Left ventricle myocardium superior (tissue), 1 donor: ENCODE measurements around the gene CAMK4. TPM values are rescaled to one million over a fixed set of nuclear protein-coding genes. Genes with fewer than 3 reads are reported as not detected.

ENCODE experiments used
- ATAC-seq: fragments of 200-7000 bp; cut with Tn5 transposase; one replicate; pipeline ENCODE4 v1.9.1; 2020; ENCODE audit warnings: mild to moderate bottlenecking, moderate library complexity
- DNase-seq: peaks from one replicate; pipeline ENCODE4 v3.0.0-alpha.2; 2020
- intact Hi-C: fragments of 100-400 bp; cut with micrococcal nuclease; formaldehyde crosslinking; loops from one replicate; pipeline ENCODE4 v1.11.0; 2022
- total RNA-seq: library from RNA; stranded (reverse); fragmentation: NEBNext Ultra II Directional; extraction: Animal tissue kit (Norgen Biotek cat#: 25700); gene quantifications from one replicate; pipeline ENCODE4 v1.2.1, GENCODE V29; 2021
- donor health status: DM: no; HTN: yes; CAD: no; lungs with severe emphysema.

The CAMK4 gene
- total RNA-seq, 1 donor from 2014 or later: 0.10 TPM

- DNase-seq (no peak), ATAC-seq (no peak)
- intact Hi-C loops: no loop called here
These were observed 280.9 kb downstream of the CAMK4 start for GRCh38 chr5:111505096-111505495.

DNA sequence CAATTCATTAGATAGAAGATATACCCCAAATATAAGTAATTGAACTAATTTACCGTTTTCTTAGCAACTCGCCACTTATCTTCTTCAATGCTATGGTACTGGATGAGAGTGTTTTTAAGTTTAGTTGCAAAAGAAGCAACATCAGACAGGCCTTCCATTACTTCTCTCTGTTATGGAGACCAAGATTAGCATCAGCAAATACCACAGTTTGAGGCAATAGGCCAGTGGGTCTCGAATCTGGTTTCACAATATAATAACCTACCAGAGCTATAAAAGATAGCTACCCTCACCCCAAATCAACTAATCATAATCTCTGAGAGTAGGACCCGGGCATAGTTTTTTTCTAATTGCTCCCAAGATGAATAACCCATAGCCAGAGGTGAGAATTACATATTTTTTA is 283.1 kb downstream of the CAMK4 start:
- intact Hi-C loops: no loop called here
- no peak for ATAC-seq

GRCh38 chr5:111509119-111509518 is 284.9 kb downstream of the CAMK4 start:
- DNase-seq: no peak
- intact Hi-C loops: no loop called here
- ATAC-seq: no peak

More for the DNA sequence above, 283.1 kb downstream of the CAMK4 start:
- no peak for DNase-seq

DNA sequence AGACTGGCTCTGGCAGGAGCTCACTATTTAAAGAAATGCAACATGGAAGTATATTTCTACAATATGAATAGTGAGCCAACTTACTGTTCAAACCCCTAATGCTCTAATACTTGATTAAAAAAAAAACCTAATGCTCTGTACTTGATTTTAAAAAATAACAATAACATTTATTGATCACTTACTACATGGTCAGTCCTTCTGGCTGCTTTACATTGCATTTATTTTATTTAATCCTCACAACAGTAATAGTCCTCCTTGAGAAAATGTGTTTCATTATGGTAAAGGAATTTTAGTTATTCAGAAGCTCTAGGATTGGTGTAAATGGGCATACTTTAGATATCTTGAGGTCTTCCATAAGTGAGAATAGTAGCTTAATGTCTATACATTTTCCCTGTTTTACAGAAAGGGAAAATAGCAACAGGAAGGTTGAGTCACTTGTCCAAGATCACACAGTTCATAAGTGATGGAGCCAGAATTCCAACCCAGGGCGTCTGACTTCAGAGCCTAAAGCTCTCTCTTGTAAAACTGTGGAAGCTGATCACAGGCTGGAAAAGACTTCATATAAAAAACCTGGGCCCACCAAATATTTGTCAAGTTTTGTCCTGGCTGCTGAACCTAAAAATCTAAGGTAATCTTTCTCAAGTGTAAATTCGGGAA is 287.1 kb downstream of the CAMK4 start:
- intact Hi-C loops: no loop called here
- no peak for ATAC-seq

DNA sequence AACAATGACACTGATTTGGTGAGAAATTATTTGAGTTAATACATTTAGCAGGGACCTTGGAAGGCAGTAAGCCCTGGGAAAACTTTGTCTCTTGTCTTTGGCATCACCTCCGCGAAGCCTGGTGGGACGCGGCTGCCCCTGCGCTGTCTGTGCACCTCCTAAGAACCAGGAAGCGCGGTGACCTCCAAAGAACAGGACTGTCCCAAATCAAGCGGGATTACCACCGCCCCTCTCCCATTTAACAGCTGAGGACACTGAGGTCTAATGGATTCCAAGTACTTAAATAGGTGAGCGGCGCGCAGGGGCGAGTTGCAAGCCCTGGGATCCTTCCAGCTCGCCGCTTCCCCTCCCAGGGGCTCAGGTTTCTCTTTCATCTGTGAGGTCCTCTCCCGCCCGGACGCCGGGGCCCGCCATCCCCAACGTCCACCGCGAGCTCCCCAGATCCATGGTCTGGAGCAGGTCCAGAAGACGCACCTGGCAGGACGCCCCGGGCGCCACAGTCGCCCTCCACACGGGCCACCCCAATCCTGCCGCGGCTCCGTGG is 287.7 kb downstream of the CAMK4 start:
- DNase-seq: no peak
- intact Hi-C loops: no loop called here
- ATAC-seq: peak; percentile 33

More for the DNA sequence above, 287.1 kb downstream of the CAMK4 start:
- DNase-seq: no peak

DNA sequence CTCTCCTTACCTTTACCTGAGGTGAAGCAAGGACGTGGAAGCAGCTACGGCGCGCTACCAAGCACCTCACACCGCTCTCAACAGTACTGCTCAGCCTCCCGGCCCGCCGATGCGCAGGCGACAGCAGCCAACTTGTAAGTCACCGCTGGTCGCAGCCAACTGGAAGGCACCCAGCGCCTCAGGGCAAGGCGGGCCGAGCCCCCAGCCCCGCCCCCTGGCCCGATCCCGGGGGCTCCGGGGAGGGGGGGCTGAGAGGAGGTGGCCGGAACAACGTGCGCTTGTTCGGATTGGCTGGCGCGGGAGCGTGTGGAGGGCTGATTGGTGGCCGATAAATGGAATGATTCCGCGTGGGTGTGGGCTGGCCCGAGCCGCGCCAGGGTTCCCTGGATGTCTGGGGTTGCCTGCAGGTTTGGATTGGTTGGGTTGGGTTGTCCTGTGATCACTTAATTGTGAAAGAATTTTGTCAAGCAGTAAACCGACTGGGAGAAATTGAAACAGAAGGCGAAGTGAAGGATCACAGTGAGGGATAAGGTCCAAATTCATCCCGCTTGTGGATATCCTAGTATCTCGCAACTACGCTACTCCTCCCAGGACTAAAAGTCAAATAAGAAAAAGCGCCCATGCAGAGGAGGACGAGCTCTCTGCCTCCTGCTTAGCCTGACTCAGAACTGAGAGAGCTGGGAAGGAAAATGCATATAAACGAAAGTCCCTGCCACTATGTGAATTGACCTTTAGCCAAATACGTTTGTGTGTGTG is 288.4 kb downstream of the CAMK4 start, which contains the start of gene STARD4:
Gene STARD4, minus strand, starts transcription at position 161 of the 756 bp plus-strand sequence. CDS start 5,102 bp downstream, outside the sequence.
- ATAC-seq (peak; percentile 99), DNase-seq (peak; percentile 97)
- intact Hi-C loops: no loop called here

DNA sequence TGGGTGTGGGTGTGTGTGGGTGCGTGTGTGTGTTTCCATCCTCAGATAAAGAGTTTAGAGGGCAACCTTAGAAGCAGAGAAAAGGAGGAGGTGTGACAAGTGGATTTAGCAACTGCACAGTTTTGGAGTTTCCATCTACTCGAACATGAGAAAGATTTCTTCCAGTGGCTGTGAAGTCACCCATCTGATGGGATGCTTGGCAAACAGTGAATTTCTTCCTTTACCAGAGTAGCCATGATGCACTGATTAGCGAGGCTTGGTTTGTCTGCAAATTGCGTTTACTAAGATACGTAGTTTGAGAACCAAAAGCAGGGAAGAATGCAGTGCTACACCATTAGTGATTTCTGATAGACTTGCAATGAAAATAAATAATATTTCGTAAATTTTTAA is 288.9 kb downstream of the CAMK4 start:
- ATAC-seq: no peak
- no peak for DNase-seq
- intact Hi-C loops: no loop called here

DNA sequence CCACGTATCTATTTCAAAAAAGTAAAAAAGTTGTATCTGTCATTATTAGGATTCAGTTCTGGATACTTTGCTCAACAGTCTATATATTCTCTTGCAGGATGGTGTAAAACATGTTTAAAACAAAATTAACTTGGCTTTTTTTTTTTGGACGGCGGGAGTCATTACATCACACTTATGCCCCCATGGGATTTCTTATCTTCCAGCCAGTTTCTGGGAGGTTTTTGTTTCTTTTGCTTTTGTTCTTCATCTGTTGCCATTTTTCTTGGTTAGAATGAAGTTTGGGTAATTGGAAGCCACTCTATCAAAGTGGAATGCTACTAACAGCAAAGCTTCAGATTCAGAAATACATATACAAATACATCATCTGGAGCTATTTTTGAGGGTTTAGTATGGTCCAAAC is 289.9 kb downstream of the CAMK4 start:
- intact Hi-C loops: no loop called here
- ATAC-seq (no peak), DNase-seq (no peak)

DNA sequence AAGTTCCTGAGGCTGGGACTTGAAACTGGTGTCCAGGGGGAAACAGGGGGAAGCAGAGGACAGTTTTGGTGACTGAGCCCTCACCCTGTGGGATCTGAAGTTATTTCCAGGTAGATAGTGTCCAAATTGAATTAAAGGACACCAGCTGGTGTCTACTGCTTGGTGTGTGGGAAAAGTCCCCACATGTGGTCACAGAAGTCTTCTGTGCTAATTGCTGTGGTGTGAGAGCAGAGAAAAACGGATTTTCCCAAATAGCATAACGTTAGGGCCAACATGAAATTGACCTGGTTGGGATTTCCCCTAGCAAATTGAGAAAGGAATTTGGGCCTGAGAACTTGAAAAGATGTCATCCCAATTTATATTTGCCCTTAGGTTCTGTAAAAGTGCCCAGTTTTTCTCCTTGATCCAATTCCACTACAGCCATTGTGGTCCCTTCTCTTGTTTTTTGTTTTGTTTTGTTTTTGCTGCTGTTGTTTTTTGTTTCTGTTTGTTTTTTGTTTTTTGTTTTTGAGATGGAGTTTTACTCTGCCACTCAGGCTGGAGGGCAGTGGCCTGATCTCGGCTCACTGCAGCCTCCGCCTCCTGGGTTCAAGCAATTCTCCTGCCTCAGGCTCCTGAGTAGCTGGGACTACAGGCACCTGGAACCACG is 293.8 kb downstream of the CAMK4 start:
- DNase-seq: no peak
- intact Hi-C loops: no loop called here
- no peak for ATAC-seq

DNA sequence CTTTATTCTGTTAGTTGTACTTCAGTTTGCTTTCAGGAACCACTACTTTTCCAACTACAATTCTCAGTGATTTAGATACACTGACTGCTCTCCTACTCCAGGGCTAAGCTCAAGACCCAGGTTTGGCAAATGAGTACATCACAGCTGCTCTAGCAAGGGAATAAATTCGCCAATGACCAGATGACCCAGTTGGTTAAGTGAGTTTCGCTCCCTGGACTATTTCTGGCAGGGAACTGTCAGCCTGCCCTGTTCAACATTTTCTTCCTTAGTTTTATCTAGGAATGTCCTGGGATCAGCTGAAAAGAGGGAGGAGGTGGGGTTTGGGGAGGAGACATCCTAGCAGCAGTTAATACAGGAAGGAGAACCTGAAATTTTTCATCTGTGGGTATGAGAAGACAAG is 294.6 kb downstream of the CAMK4 start:
- ATAC-seq (no peak), DNase-seq (no peak)
- intact Hi-C loops: no loop called here

GRCh38 chr5:111520908-111521307 is 296.7 kb downstream of the CAMK4 start:
- no peak for DNase-seq
- intact Hi-C loops: no loop called here
- ATAC-seq: no peak

DNA sequence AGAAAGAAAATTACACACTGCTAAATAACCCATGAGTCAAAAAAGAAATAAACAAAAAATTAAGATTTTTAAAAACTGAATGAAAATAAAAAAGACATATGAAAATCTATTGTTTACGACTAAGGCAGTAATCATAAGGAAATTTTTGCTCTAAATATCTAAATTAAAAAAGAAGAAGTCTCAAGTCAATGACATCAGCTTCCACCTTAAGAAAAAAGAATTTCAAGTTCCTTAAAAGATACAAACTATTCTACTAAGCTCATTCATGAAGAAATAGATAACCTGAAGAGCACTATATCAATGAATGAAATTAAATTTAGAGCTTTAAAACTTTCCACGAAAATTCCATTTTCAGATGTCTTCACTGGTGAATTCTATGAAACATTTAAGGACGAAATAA is 303.9 kb downstream of the CAMK4 start:
- intact Hi-C loops: no loop called here
- DNase-seq: no peak

GRCh38 chr5:111530298-111530740 is 306.1 kb downstream of the CAMK4 start:
- ATAC-seq: peak; percentile 94
- intact Hi-C loops: loop anchor here (5.0 kb wide), 1 partner anchor 617 kb away; no protein-coding TSS in a partner anchor
- DNase-seq: peak; percentile 68

More for the DNA sequence above, 303.9 kb downstream of the CAMK4 start:
- ATAC-seq: no peak

GRCh38 chr5:111532886-111533582 is 308.9 kb downstream of the CAMK4 start:
- ATAC-seq (no peak), DNase-seq (no peak)
- intact Hi-C loops: loop anchor here (5.0 kb wide), 1 partner anchor 614 kb away; no protein-coding TSS in a partner anchor

- DNase-seq (no peak), ATAC-seq (no peak)
- intact Hi-C loops: no loop called here
These were observed 311.8 kb downstream of the CAMK4 start for GRCh38 chr5:111535879-111536549.

DNA sequence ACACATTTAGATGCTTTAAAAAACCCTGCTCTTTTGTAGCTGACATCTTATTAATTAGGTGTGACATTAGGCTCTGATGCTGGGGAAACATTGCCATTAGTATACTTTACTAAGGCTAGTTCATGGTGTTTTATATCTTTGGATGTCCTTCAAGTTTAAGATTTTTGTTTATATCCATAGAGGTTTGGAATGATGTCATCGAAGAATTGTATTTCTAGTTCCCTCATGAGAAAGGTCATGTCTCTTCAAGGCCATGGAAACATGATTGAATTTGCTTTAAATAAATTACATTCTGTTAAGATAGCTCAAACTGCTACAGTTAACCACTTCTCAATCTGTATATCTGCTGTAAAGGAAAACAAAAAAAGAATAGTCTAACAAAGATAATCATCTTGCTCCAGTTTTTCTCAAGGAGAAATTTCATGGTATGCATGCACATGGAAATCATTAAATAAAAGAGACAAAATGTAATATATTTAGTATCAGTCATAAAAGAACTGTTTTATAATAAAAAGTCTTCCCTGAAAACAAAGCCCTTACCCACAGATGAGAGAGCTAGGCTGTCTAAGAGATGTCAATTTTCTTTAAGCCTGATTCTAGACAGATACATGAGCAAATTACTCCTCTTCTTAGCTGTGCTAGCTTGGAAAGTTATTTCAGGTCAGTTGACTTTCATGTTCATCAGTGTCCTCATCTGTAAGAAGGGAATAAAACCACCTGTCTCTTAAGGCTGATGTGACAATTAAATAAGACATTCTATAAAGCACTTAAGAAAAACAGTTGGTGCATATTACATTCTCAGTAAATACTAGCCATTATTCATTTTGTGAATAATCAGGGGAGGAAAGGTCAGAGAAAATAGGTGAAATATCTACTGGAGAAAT is 313.2 kb downstream of the CAMK4 start:
- ATAC-seq (no peak), DNase-seq (no peak)
- intact Hi-C loops: no loop called here
